HCT116 (cell line): ENCODE data around the gene GIPC3.

Experiments used
- CTCF ChIP-seq, 3 experiments: fragments of 200-600 bp in 1 of 3; sonication (generic) in 1 of 3; IDR thresholded peaks in 2 of 3; conservative IDR thresholded peaks in 1 of 3; 2 replicates each; pipeline ENCODE4 v1.5.1; 2012 to 2017; ENCODE audit warnings: low read depth in 2 of 3, low read length in 2 of 3, antibody characterized with exemption in 1 of 3, borderline replicate concordance in 1 of 3, control low read depth in 1 of 3, mild to moderate bottlenecking in 1 of 3, mixed read lengths in 1 of 3, mixed run types in 1 of 3, moderate library complexity in 1 of 3; ENCODE audit not compliant: insufficient read depth in 1 of 3
- EZH2 ChIP-seq: fragments of 200-600 bp; sonication (generic); IDR thresholded peaks from 2 replicates; pipeline ENCODE4 v1.6.1; 2017; ENCODE audit warnings: antibody characterized with exemption, mixed run types
- RAD21 ChIP-seq: IDR thresholded peaks from 2 replicates; pipeline ENCODE4 v1.6.1; 2012; ENCODE audit warnings: low read depth, mild to moderate bottlenecking

DNA sequence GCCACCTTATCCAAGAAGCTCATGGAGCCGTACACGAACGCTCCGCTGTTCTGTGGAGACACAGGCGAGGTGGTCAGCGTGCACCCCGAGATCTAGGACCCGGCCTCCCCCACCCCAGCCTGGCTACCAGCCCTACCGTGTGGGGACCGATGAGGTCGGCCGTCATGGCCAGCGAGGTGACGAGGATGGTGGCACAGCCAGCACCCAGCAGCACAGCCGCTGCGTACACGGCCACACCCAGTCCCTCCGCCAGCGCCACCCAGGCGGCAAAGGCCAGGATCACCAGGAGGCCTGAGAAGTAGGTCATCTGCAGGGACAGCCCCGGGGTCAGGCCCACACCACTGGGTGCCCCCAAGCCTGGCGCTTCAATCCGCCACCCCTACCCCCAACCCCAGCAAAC lies 39.2 kb upstream of the GIPC3 start:
- no peak for TF ChIP-seq CTCF (IDR thresholded peaks at IDR 0.05 in 2 of 3, conservative IDR thresholded peaks at IDR 0.05 in 1 of 3; ENCODE audit: borderline replicate concordance in 1 of 3, insufficient read depth in 1 of 3, low read depth in 2 of 3, low read length in 2 of 3)
- no peak for TF ChIP-seq EZH2
- no peak for TF ChIP-seq RAD21
